B cell (primary cell): ENCODE measurements around the gene USP34. TPM values are rescaled to one million over a fixed set of nuclear protein-coding genes. Genes with fewer than 3 reads are reported as not detected.

ENCODE experiments used
- ATAC-seq: fragments of 200-7000 bp; cut with Tn5 transposase; one replicate; pipeline ENCODE4 v1.10.0; 2021; ENCODE audit warnings: low read depth, mild to moderate bottlenecking, moderate number of reproducible peaks, moderate library complexity
- CTCF ChIA-PET: fragments of 350-600 bp; sonication (Branson Sonifier 250); formaldehyde crosslinking; loops from one replicate; lab custom pipeline; 2021; ENCODE audit warnings: antibody characterized with exemption, inconsistent platforms; lab: Charles Lee
- POLR2A ChIA-PET: fragments of 350-600 bp; sonication (Branson Sonifier 250); formaldehyde crosslinking; loops from one replicate; lab custom pipeline; 2021; ENCODE audit warnings: antibody characterized with exemption; lab: Charles Lee
- DNase-seq: peaks from one replicate; pipeline ENCODE4 v3.0.0; 2013
- H2AFZ ChIP-seq: 2 replicates; pipeline ENCODE4 v1.6.1; 2012; ENCODE audit warnings: mild to moderate bottlenecking, low read depth, low read length; ENCODE audit not compliant: insufficient read depth, poor library complexity, severe bottlenecking
- H3K27ac ChIP-seq, 2 donors: 1 replicate in 1 of 2; 2 replicates in 1 of 2; pipeline ENCODE4 v1.5.1; 2012 to 2013; ENCODE audit warnings: low read length in 2 of 2, mild to moderate bottlenecking in 2 of 2, moderate library complexity in 1 of 2
- H3K27me3 ChIP-seq, 4 experiments: fragments of 200-600 bp in 1 of 4; sonication (generic) in 1 of 4; replicated peaks in 1 of 4; 1 replicate in 2 of 4; 2 replicates in 2 of 4; pipeline versions ENCODE4 v1.6.1 to v1.7.0; 2013 to 2016; ENCODE audit warnings: low read length in 3 of 4, mild to moderate bottlenecking in 2 of 4, mixed read lengths in 1 of 4, moderate library complexity in 1 of 4; ENCODE audit not compliant: insufficient read depth in 4 of 4, control insufficient read depth in 3 of 4; ENCODE audit errors: control extremely low read depth in 1 of 4
- H3K36me3 ChIP-seq, 2 experiments: replicated peaks in 1 of 2; 1 replicate in 1 of 2; 2 replicates in 1 of 2; pipeline versions ENCODE4 v1.6.1 to v1.7.1; 2013; ENCODE audit warnings: low read length in 1 of 2; ENCODE audit not compliant: insufficient read depth in 2 of 2, control insufficient read depth in 1 of 2; ENCODE audit errors: control extremely low read depth in 1 of 2, extremely low read depth in 1 of 2
- H3K4me1 ChIP-seq, 2 donors: fragments of 200-600 bp in 1 of 2; sonication (generic) in 1 of 2; 1 replicate in 1 of 2; 2 replicates in 1 of 2; pipeline versions ENCODE4 v1.5.1 to v1.6.1; 2013 to 2017; ENCODE audit warnings: low read length in 2 of 2; ENCODE audit not compliant: control insufficient read depth in 2 of 2, insufficient read depth in 2 of 2
- H3K4me2 ChIP-seq: replicated peaks from 2 replicates; pipeline ENCODE3; 2012; ENCODE audit warnings: mild to moderate bottlenecking, low read depth, low read length; ENCODE audit not compliant: poor library complexity, severe bottlenecking
- H3K4me3 ChIP-seq, 5 experiments: fragments of 200-600 bp in 1 of 5; sonication (generic) in 1 of 5; 1 replicate in 3 of 5; 2 replicates in 2 of 5; pipeline versions ENCODE4 v1.5.1 to v1.7.0; 2011 to 2016; ENCODE audit warnings: low read length in 4 of 5, mild to moderate bottlenecking in 4 of 5, low read depth in 2 of 5, control low read depth in 1 of 5, moderate library complexity in 1 of 5; ENCODE audit not compliant: insufficient read depth in 1 of 5; ENCODE audit errors: control extremely low read depth in 1 of 5, extremely low read depth in 1 of 5
- H3K79me2 ChIP-seq: fragments of 200-600 bp; sonication (generic); one replicate; pipeline ENCODE4 v1.6.0; 2016; ENCODE audit warnings: low read length; ENCODE audit not compliant: control insufficient read depth, insufficient read depth
- H3K9ac ChIP-seq: fragments of 200-600 bp; sonication (generic); 2 replicates; pipeline ENCODE4 v1.6.1; 2017; ENCODE audit warnings: mild to moderate bottlenecking, low read length, moderate library complexity
- H3K9me3 ChIP-seq, 3 donors: one replicate each; pipeline versions ENCODE4 v1.6.1 to v1.7.1; 2013; ENCODE audit warnings: low read length in 2 of 3; ENCODE audit not compliant: control insufficient read depth in 2 of 3, insufficient read depth in 1 of 3; ENCODE audit errors: control extremely low read depth in 1 of 3
- H4K20me1 ChIP-seq: 2 replicates; pipeline ENCODE4 v1.6.0; 2012; ENCODE audit warnings: mild to moderate bottlenecking, low read length; ENCODE audit not compliant: insufficient read depth, control insufficient read depth, poor library complexity, severe bottlenecking
- H3K27ac Mint-ChIP-seq: one replicate; pipeline ENCODE4 v1.8.0; 2021; ENCODE audit warnings: mixed read lengths
- H3K27me3 Mint-ChIP-seq: one replicate; pipeline ENCODE4 v1.8.0; 2021; ENCODE audit warnings: mixed read lengths
- H3K4me1 Mint-ChIP-seq: one replicate; pipeline ENCODE4 v1.8.0; 2021; ENCODE audit warnings: mixed read lengths
- H3K4me3 Mint-ChIP-seq: one replicate; pipeline ENCODE4 v1.8.0; 2021; ENCODE audit warnings: mixed read lengths
- H3K9me3 Mint-ChIP-seq: one replicate; pipeline ENCODE4 v1.8.0; 2022; ENCODE audit warnings: mixed read lengths; ENCODE audit not compliant: insufficient read depth
- CTCF ChIP-seq: fragments of 200-600 bp; IDR thresholded peaks from one replicate; pipeline ENCODE4 v1.8.0; 2022; ENCODE audit warnings: antibody characterized with exemption, mild to moderate bottlenecking
- EZH2 ChIP-seq: IDR thresholded peaks from 2 replicates; pipeline ENCODE4 v1.6.1; 2012; ENCODE audit warnings: borderline replicate concordance, low read depth, mild to moderate bottlenecking, moderate library complexity, low read length; ENCODE audit not compliant: insufficient read depth, poor library complexity, severe bottlenecking
- WGBS: methylation state at CpG from one replicate; pipeline ENCODE4 v1.1.5; 2013; ENCODE audit warnings: missing lambda C conversion rate; ENCODE audit not compliant: insufficient coverage; 5-methylcytosine and 5-hydroxymethylcytosine counted together
- intact Hi-C: fragments of 100-400 bp; cut with micrococcal nuclease; formaldehyde crosslinking; loops from one replicate; pipeline ENCODE4 v1.10.0; 2022
- polyA plus RNA-seq: library from polyadenylated mRNA; depleted of rRNA; stranded (reverse); fragments of >200 nt; gene quantifications from 2 replicates; pipeline ENCODE4 v1.2.3, GENCODE V29; 2012
- total RNA-seq, 2 donors: library from RNA; stranded (reverse); fragments of 120-200 nt in 1 of 2; gene quantifications; 1 replicate in 1 of 2; 2 replicates in 1 of 2; pipeline versions ENCODE4 v1.2.3 to v1.2.4, GENCODE V29; 2013 to 2022

Gene USP34
- total and polyA plus RNA-seq, 2 donors (not counting 1 experiment from before 2014, with no cell fraction given) = 70.3 to 311 TPM

- Mint-ChIP-seq H3K4me1 (peaks cover 29% of the 10 kb centered on the region), H3K27me3 (no peaks in the 10 kb centered on the region), H3K9me3 (no peaks in the 10 kb centered on the region), H3K27ac (no peak overlapping the region), H3K4me3 (no peak overlapping the region)
- H3K36me3 ChIP-seq = peaks cover 11 to 26% of the 10 kb centered on the region in 2 experiments
- no peak overlapping the region for H2AFZ ChIP-seq
- WGBS = no CpG with 5 or more reads among the region's 1 CpG
- DNase-seq (no peak), ATAC-seq (no peak)
- H3K9me3 ChIP-seq = peaks cover 5 to 7% (median 7%) of the 10 kb centered on the region in 3 donors
- TF ChIP-seq EZH2 (no peak), CTCF (no peak)
- H3K4me3 ChIP-seq = no peak overlapping the region
- H3K4me1 ChIP-seq = peaks cover 0 to 2% of the 10 kb centered on the region in 2 donors
- no peak overlapping the region for H3K9ac ChIP-seq
- H3K27ac ChIP-seq = no peak overlapping the region
- no peaks in the 10 kb centered on the region for H3K27me3 ChIP-seq
- peaks cover 85% of the 10 kb centered on the region for H3K79me2 ChIP-seq
- CTCF ChIA-PET = no interaction called here
- POLR2A ChIA-PET = no interaction called here
- H3K4me2 ChIP-seq = no peak overlapping the region
- H4K20me1 ChIP-seq = peaks cover 23% of the 10 kb centered on the region
- intact Hi-C loops = no loop called here
Observed at GRCh38 chr2:61356958-61357350, 113.9 kb downstream of the USP34 start.

GRCh38 chr2:61356261-61356957 is 114.5 kb downstream of the USP34 start:
- Histone ChIP-seq H3K27me3 (no peaks in the 10 kb centered on the region), H3K4me1 (peaks cover 0 to 2% of the 10 kb centered on the region in 2 donors), H3K9me3 (peaks cover 5 to 7% (median 7%) of the 10 kb centered on the region in 3 donors), H2AFZ (no peak overlapping the region), H3K27ac (no peak overlapping the region), H3K4me3 (no peak overlapping the region), H3K9ac (no peak overlapping the region), H3K79me2 (peaks cover 82% of the 10 kb centered on the region), H3K4me2 (no peak overlapping the region), H3K36me3 (peaks cover 11 to 26% of the 10 kb centered on the region in 2 experiments), H4K20me1 (peaks cover 22% of the 10 kb centered on the region)
- DNase-seq = no peak
- peaks cover 26% of the 10 kb centered on the region for H3K4me1 Mint-ChIP-seq
- WGBS = no CpG with 5 or more reads among the region's 4 CpGs
- ChIA-PET CTCF (no interaction called here), POLR2A (no interaction called here)
- intact Hi-C loops = no loop called here
- H3K9me3 Mint-ChIP-seq = no peaks in the 10 kb centered on the region
- no peak for ATAC-seq
- H3K4me3 Mint-ChIP-seq = no peak overlapping the region
- TF ChIP-seq CTCF = no peak
- TF ChIP-seq EZH2 = no peak
- no peak overlapping the region for H3K27ac Mint-ChIP-seq
- H3K27me3 Mint-ChIP-seq = no peaks in the 10 kb centered on the region
